OCI-LY7 (cell line): ENCODE results near the gene PTPRU. TPM values are rescaled to one million over a fixed set of nuclear protein-coding genes. Genes with fewer than 3 reads are reported as not detected.

Source experiments
- BruUV-seq: library from RNA; stranded (reverse); fragments of 400-500 nt; replicated peaks from 2 replicates; lab custom pipeline; 2021; lab: Mats Ljungman, UMichigan
- CTCF ChIA-PET: fragments of 300-600 bp; sonication (Branson Sonifier 250); formaldehyde crosslinking; loops from one replicate; lab custom pipeline; 2022; ENCODE audit warnings: antibody characterized with exemption; ENCODE audit not compliant: unreplicated experiment; lab: Charles Lee
- POLR2A ChIA-PET: fragments of 300-600 bp; sonication (Branson Sonifier 250); formaldehyde crosslinking; loops from one replicate; lab custom pipeline; 2022; ENCODE audit warnings: antibody characterized with exemption; lab: Charles Lee
- DNase-seq: peaks from one replicate; pipeline ENCODE4 v3.0.0-alpha.2; 2015; ENCODE audit warnings: low spot score
- H2AFZ ChIP-seq: fragments of 200-600 bp; sonication (generic), shearing (Covaris generic); 2 replicates; pipeline ENCODE4 v1.6.1; 2014; ENCODE audit warnings: mild to moderate bottlenecking, antibody characterized with exemption, low read length, moderate library complexity
- H3K27ac ChIP-seq: fragments of 200-600 bp; sonication (generic); 2 replicates; pipeline ENCODE4 v1.5.1; 2014; ENCODE audit warnings: mixed run types, low read depth, mild to moderate bottlenecking, moderate library complexity, low read length, inconsistent platforms; ENCODE audit not compliant: poor library complexity, severe bottlenecking
- H3K36me3 ChIP-seq: fragments of 200-600 bp; sonication (generic); 2 replicates; pipeline ENCODE4 v1.6.1; 2014; ENCODE audit warnings: mild to moderate bottlenecking, antibody characterized with exemption, low read length, moderate library complexity, mixed read lengths; ENCODE audit not compliant: insufficient read depth
- H3K4me1 ChIP-seq: fragments of 200-600 bp; sonication (generic); 2 replicates; pipeline ENCODE4 v1.5.1; 2014; ENCODE audit warnings: mild to moderate bottlenecking, low read length; ENCODE audit not compliant: insufficient read depth, poor library complexity, severe bottlenecking
- H3K4me2 ChIP-seq: fragments of 200-600 bp; sonication (generic); 2 replicates; pipeline ENCODE4 v1.6.1; 2014; ENCODE audit warnings: mild to moderate bottlenecking, low read length
- H3K4me3 ChIP-seq: fragments of 200-600 bp; sonication (generic); 2 replicates; pipeline ENCODE4 v1.5.1; 2014; ENCODE audit warnings: mild to moderate bottlenecking, low read depth, low read length; ENCODE audit not compliant: poor library complexity, severe bottlenecking
- H3K79me2 ChIP-seq: fragments of 200-600 bp; sonication (generic); 2 replicates; pipeline ENCODE4 v1.6.1; 2016; ENCODE audit warnings: low read depth, mild to moderate bottlenecking, low read length, moderate library complexity, mixed read lengths; ENCODE audit not compliant: insufficient read depth
- H3K9me2 ChIP-seq: fragments of 200-600 bp; sonication (generic); 2 replicates; pipeline ENCODE4 v1.6.1; 2016; ENCODE audit warnings: mild to moderate bottlenecking, low read length, mixed read lengths; ENCODE audit not compliant: insufficient read depth
- H3K9me3 ChIP-seq: fragments of 200-600 bp; sonication (generic); 2 replicates; pipeline ENCODE4 v1.6.1; 2014; ENCODE audit warnings: mild to moderate bottlenecking, mixed run types, low read length, mixed read lengths
- H4K20me1 ChIP-seq: fragments of 200-600 bp; sonication (generic); 2 replicates; pipeline ENCODE4 v1.6.1; 2014; ENCODE audit warnings: mild to moderate bottlenecking, antibody characterized with exemption, low read length, moderate library complexity, mixed read lengths; ENCODE audit not compliant: insufficient read depth
- EZH2phosphoT487 ChIP-seq: fragments of 200-600 bp; sonication (generic); IDR thresholded peaks from 2 replicates; pipeline ENCODE4 v1.6.1; 2018; ENCODE audit warnings: low read depth, borderline replicate concordance, mild to moderate bottlenecking, mixed run types, antibody characterized with exemption, low read length, moderate library complexity, mixed read lengths
- intact Hi-C: fragments of 100-400 bp; cut with micrococcal nuclease; formaldehyde crosslinking; loops from one replicate; pipeline ENCODE4 v1.10.0; 2022; ENCODE audit not compliant: unreplicated experiment
- total RNA-seq, 2 experiments: library from RNA; depleted of rRNA in 1 of 2; stranded (reverse); fragments of >200 nt in 1 of 2; shearing (Covaris generic) in 1 of 2; gene quantifications; 2 replicates each; pipeline ENCODE4 v1.2.3, GENCODE V29; 2014 to 2022
- TF ChIP-seq, protein P1 (sequence below): fragments of 200-600 bp; sonication (generic); conservative IDR thresholded peaks from 2 replicates; pipeline ENCODE4 v1.5.1; 2014; ENCODE audit warnings: mild to moderate bottlenecking, antibody characterized with exemption, low read length, moderate library complexity, mixed read lengths

Gene PTPRU
- total RNA-seq, 2 experiments from 2014 or later, result 2.5 to 4.6 TPM

DNA sequence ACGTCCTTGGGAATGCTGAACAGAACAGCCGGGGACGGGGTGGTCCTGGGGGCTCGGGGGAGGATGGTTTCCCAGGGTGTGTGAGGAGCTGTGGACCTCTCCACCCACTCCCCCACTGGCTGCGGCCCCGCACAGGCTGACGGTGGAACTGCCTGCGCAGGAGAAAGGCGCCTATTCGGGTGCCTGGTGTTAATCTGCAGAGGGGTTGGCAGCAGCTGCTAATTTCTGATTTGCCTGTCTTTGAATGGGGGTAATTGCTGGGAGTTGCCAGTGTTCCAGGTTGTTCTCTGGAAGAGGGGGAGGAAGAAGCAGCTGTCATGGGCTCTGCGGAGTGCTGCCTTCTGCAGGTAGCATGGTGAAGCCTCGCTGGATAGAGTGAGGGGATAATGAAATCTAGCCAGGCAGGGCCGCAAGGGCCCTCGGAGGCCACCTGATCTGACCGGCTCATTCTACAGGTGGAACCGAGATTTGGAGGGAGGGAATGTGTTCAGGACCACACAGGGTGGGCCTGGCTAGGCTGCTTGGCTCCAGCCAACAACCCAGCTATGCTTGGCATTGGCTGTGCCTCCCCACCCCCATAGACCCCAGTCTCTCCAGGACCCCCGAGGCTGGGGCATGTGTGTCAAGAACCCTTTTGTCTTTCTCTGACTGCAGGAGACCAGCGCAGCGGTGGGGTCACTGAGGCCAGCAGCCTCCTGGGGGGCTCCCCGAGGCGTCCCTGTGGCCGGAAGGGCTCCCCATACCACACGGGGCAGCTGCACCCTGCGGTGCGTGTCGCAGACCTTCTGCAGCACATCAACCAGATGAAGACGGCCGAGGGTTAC is 67.1 kb downstream of the PTPRU start:
- no peak overlapping the region for H3K4me3 ChIP-seq
- no peaks in the 10 kb centered on the region for H3K4me1 ChIP-seq
- TF ChIP-seq, protein P1, sequence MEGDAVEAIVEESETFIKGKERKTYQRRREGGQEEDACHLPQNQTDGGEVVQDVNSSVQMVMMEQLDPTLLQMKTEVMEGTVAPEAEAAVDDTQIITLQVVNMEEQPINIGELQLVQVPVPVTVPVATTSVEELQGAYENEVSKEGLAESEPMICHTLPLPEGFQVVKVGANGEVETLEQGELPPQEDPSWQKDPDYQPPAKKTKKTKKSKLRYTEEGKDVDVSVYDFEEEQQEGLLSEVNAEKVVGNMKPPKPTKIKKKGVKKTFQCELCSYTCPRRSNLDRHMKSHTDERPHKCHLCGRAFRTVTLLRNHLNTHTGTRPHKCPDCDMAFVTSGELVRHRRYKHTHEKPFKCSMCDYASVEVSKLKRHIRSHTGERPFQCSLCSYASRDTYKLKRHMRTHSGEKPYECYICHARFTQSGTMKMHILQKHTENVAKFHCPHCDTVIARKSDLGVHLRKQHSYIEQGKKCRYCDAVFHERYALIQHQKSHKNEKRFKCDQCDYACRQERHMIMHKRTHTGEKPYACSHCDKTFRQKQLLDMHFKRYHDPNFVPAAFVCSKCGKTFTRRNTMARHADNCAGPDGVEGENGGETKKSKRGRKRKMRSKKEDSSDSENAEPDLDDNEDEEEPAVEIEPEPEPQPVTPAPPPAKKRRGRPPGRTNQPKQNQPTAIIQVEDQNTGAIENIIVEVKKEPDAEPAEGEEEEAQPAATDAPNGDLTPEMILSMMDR, result no peak
- TF ChIP-seq EZH2phosphoT487, result no peak
- no peaks in the 10 kb centered on the region for H4K20me1 ChIP-seq
- intact Hi-C loops, result no loop called here
- no peaks in the 10 kb centered on the region for H3K36me3 ChIP-seq
- no peak for DNase-seq
- H3K4me2 ChIP-seq, result no peak overlapping the region
- BruUV-seq, result no TSS peak
- CTCF ChIA-PET, result no interaction called here
- no peak overlapping the region for H3K27ac ChIP-seq
- H3K79me2 ChIP-seq, result no peaks in the 10 kb centered on the region
- no peak overlapping the region for H2AFZ ChIP-seq
- H3K9me3 ChIP-seq, result no peaks in the 10 kb centered on the region
- POLR2A ChIA-PET, result interaction anchor here (0.7 kb wide), 1 partner anchor 532 kb away, joined by 4 read pairs; no protein-coding TSS in a partner anchor
- no peaks in the 10 kb centered on the region for H3K9me2 ChIP-seq

DNA sequence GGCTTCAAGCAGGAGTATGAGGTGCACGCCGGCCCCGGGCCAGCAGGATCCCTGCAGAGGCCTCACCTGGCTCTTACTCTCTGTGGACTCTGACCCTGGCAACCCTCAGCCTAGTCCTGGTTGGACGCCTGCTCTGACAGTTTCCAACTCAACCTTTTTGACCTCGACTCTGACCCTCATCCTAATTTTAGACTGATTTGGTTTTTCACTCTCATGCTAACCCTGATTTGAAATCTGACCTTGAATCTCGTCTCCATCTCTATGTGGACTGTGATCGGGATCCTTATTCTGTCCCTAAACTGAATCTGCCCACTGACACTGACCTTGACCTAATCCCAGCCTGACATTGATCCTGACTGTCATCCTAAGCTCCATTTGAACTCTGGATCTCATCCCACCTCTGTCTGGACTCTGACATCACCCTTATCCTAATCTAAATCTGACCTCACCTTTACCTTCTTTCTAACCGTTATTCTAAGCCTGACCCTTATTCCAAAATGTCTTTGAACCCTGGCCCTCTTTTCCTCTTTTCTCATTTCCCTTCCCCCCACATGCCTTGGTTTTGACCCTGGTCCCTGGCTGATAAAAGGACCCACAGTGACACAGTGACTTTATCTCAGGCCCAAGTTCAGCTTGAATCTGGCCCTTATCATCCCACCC is 67.8 kb downstream of the PTPRU start:
- no peaks in the 10 kb centered on the region for H3K9me3 ChIP-seq
- no peaks in the 10 kb centered on the region for H4K20me1 ChIP-seq
- H3K4me2 ChIP-seq, result no peak overlapping the region
- no peak for TF ChIP-seq EZH2phosphoT487
- TF ChIP-seq, protein P1, result no peak
- no TSS peak for BruUV-seq
- no peak overlapping the region for H3K4me3 ChIP-seq
- ChIA-PET CTCF (no interaction called here), POLR2A (interaction anchor here (0.7 kb wide), 1 partner anchor 531 kb away, joined by 4 read pairs; no protein-coding TSS in a partner anchor)
- no peaks in the 10 kb centered on the region for H3K79me2 ChIP-seq
- no peaks in the 10 kb centered on the region for H3K9me2 ChIP-seq
- H3K27ac ChIP-seq, result no peak overlapping the region
- intact Hi-C loops, result no loop called here
- H2AFZ ChIP-seq, result no peak overlapping the region
- H3K4me1 ChIP-seq, result no peaks in the 10 kb centered on the region
- no peaks in the 10 kb centered on the region for H3K36me3 ChIP-seq
- DNase-seq, result no peak

DNA sequence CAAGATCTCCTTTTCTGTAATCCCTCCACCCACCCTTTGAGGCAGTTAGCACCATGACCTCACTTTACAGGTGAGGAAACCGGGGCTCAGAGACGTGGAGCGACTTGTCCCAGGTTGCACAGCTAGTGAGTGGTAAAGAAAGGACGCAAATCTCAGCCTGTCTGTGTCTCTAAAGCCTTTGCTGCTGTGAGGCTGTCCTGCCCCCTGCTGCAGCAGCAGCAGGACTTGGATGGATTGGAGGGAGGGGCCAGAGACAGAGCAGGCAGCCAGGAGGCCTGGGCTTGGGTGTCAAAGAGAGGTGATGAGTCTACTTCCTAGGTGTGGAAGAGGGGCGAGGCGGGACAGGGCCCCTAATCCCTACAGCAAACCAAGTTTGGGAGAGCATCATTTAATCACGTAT is 69.6 kb downstream of the PTPRU start:
- no peak overlapping the region for H3K4me3 ChIP-seq
- CTCF ChIA-PET, result no interaction called here
- H2AFZ ChIP-seq, result no peak overlapping the region
- H3K9me3 ChIP-seq, result no peaks in the 10 kb centered on the region
- no peaks in the 10 kb centered on the region for H3K9me2 ChIP-seq
- no peaks in the 10 kb centered on the region for H3K79me2 ChIP-seq
- TF ChIP-seq, protein P1, result no peak
- TF ChIP-seq EZH2phosphoT487, result no peak
- H4K20me1 ChIP-seq, result no peaks in the 10 kb centered on the region
- intact Hi-C loops, result no loop called here
- POLR2A ChIA-PET, result no interaction called here
- H3K4me2 ChIP-seq, result no peak overlapping the region
- no peaks in the 10 kb centered on the region for H3K36me3 ChIP-seq
- H3K4me1 ChIP-seq, result no peaks in the 10 kb centered on the region
- H3K27ac ChIP-seq, result no peak overlapping the region
- no TSS peak for BruUV-seq
- DNase-seq, result no peak
